SH-SY5Y (cell line): Measurements from ENCODE around the gene LRP1-AS.

Experiments used
- GATA2 ChIP-seq: IDR thresholded peaks from 2 replicates; pipeline ENCODE4 v1.6.1; 2011; ENCODE audit warnings: mild to moderate bottlenecking, low read depth, low read length
- GATA3 ChIP-seq: IDR thresholded peaks from 2 replicates; pipeline ENCODE4 v1.6.1; 2011; ENCODE audit warnings: low read depth, mild to moderate bottlenecking, low read length, moderate library complexity

GRCh38 chr12:57195186-57195585, 47.8 kb upstream of the LRP1-AS start:
- no peak for TF ChIP-seq GATA3
- TF ChIP-seq GATA2: no peak
